ENCODE measurements around the gene SARDH.
"Not testable (repeated sequence)": the region's sequence is repeated elsewhere in the genome, so short reads cannot be mapped to it uniquely, and the experiment has no call there.

Gene SARDH

GRCh38 chr9:133750982-133751649, 13.0 kb upstream of the SARDH start:
- no peak overlapping the region for H3K4me3 ChIP-seq (ENCODE audit: low read depth, low read length, poor library complexity, severe bottlenecking)
- H3K9ac ChIP-seq (ENCODE audit: low read length) = no peak overlapping the region
- H3K27ac ChIP-seq (ENCODE audit: low read depth, low read length, poor library complexity, severe bottlenecking) = no peak overlapping the region
- peaks cover 12% of the 10 kb centered on the region; the same call in 1 of the 2 replicates for H3K27me3 ChIP-seq (ENCODE audit: insufficient read depth, low read length)
- no peaks in the 10 kb centered on the region for H3K9me3 ChIP-seq (ENCODE audit: low read length)
- H4K20me1 ChIP-seq (ENCODE audit: insufficient read depth, low read length) = no peaks in the 10 kb centered on the region
- no peaks in the 10 kb centered on the region for H3K79me2 ChIP-seq (ENCODE audit: insufficient read depth, low read length)
- no peak overlapping the region for H3K4me2 ChIP-seq (ENCODE audit: low read length)
- no peaks in the 10 kb centered on the region for H3F3A ChIP-seq (ENCODE audit: insufficient read depth, low read length)
- H3K36me3 ChIP-seq (ENCODE audit: insufficient read depth, low read length) = no peaks in the 10 kb centered on the region
- H3K9me2 ChIP-seq (ENCODE audit: low read depth, low read length) = no peaks in the 10 kb centered on the region
- no peak overlapping the region for H2AFZ ChIP-seq (ENCODE audit: low read length)
- TF ChIP-seq CTCF (IDR thresholded peaks at IDR 0.05; ENCODE audit: low read length) (no peak), EZH2 (IDR thresholded peaks at IDR 0.05; ENCODE audit: borderline replicate concordance, low read length) (no peak)
- H3K4me1 ChIP-seq (ENCODE audit: insufficient read depth, low read length, severe bottlenecking) = no peaks in the 10 kb centered on the region

GRCh38 chr9:133747309-133747708, 9.2 kb upstream of the SARDH start:
- no peaks in the 10 kb centered on the region for H3K79me2 ChIP-seq (ENCODE audit: insufficient read depth, low read length)
- H2AFZ ChIP-seq (ENCODE audit: low read length) = no peak overlapping the region
- no peak for TF ChIP-seq CTCF (IDR thresholded peaks at IDR 0.05; ENCODE audit: low read length)
- TF ChIP-seq EZH2 (IDR thresholded peaks at IDR 0.05; ENCODE audit: borderline replicate concordance, low read length) = no peak
- H3K9ac ChIP-seq (ENCODE audit: low read length) = no peak overlapping the region
- H3F3A ChIP-seq (ENCODE audit: insufficient read depth, low read length) = no peaks in the 10 kb centered on the region
- H4K20me1 ChIP-seq (ENCODE audit: insufficient read depth, low read length) = no peaks in the 10 kb centered on the region
- H3K4me3 ChIP-seq (ENCODE audit: low read depth, low read length, poor library complexity, severe bottlenecking) = no peak overlapping the region
- no peaks in the 10 kb centered on the region for H3K4me1 ChIP-seq (ENCODE audit: insufficient read depth, low read length, severe bottlenecking)
- no peaks in the 10 kb centered on the region for H3K36me3 ChIP-seq (ENCODE audit: insufficient read depth, low read length)
- no peaks in the 10 kb centered on the region for H3K9me3 ChIP-seq (ENCODE audit: low read length)
- no peak overlapping the region for H3K27ac ChIP-seq (ENCODE audit: low read depth, low read length, poor library complexity, severe bottlenecking)
- H3K4me2 ChIP-seq (ENCODE audit: low read length) = no peak overlapping the region
- H3K9me2 ChIP-seq (ENCODE audit: low read depth, low read length) = no peaks in the 10 kb centered on the region
- H3K27me3 ChIP-seq (ENCODE audit: insufficient read depth, low read length) = no peaks in the 10 kb centered on the region

GRCh38 chr9:133744528-133744927, 6.4 kb upstream of the SARDH start:
- not testable (repeated sequence) for H4K20me1 ChIP-seq (ENCODE audit: insufficient read depth, low read length); H3F3A ChIP-seq (ENCODE audit: insufficient read depth, low read length)

GRCh38 chr9:133742849-133743444, 4.8 kb upstream of the SARDH start:
- Histone ChIP-seq H3K9me3 (ENCODE audit: low read length) (no peaks in the 10 kb centered on the region), H2AFZ (ENCODE audit: low read length) (no peak overlapping the region), H3K79me2 (ENCODE audit: insufficient read depth, low read length) (no peaks in the 10 kb centered on the region), H3K9me2 (ENCODE audit: low read depth, low read length) (no peaks in the 10 kb centered on the region), H3K4me3 (ENCODE audit: low read depth, low read length, poor library complexity, severe bottlenecking) (no peak overlapping the region), H3K4me1 (ENCODE audit: insufficient read depth, low read length, severe bottlenecking) (no peaks in the 10 kb centered on the region), H3K27me3 (ENCODE audit: insufficient read depth, low read length) (no peaks in the 10 kb centered on the region), H3K9ac (ENCODE audit: low read length) (no peak overlapping the region), H3K4me2 (ENCODE audit: low read length) (no peak overlapping the region), H3F3A (ENCODE audit: insufficient read depth, low read length) (no peaks in the 10 kb centered on the region), H3K36me3 (ENCODE audit: insufficient read depth, low read length) (no peaks in the 10 kb centered on the region), H3K27ac (ENCODE audit: low read depth, low read length, poor library complexity, severe bottlenecking) (no peak overlapping the region), H4K20me1 (ENCODE audit: insufficient read depth, low read length) (no peaks in the 10 kb centered on the region)
- TF ChIP-seq CTCF (IDR thresholded peaks at IDR 0.05; ENCODE audit: low read length) = peak; percentile 92
- no peak for TF ChIP-seq EZH2 (IDR thresholded peaks at IDR 0.05; ENCODE audit: borderline replicate concordance, low read length)

More at GRCh38 chr9:133744528-133744927, 6.4 kb upstream of the SARDH start:
- H2AFZ ChIP-seq (ENCODE audit: low read length); H3K9me2 ChIP-seq (ENCODE audit: low read depth, low read length); H3K4me2 ChIP-seq (ENCODE audit: low read length); H3K9ac ChIP-seq (ENCODE audit: low read length); H3K4me3 ChIP-seq (ENCODE audit: low read depth, low read length, poor library complexity, severe bottlenecking); H3K27ac ChIP-seq (ENCODE audit: low read depth, low read length, poor library complexity, severe bottlenecking); H3K79me2 ChIP-seq (ENCODE audit: insufficient read depth, low read length); H3K4me1 ChIP-seq (ENCODE audit: insufficient read depth, low read length, severe bottlenecking); H3K36me3 ChIP-seq (ENCODE audit: insufficient read depth, low read length); H3K27me3 ChIP-seq (ENCODE audit: insufficient read depth, low read length); H3K9me3 ChIP-seq (ENCODE audit: low read length): not testable (repeated sequence)
